Thyroid gland (tissue), 4 donors: ENCODE results near the gene KRTAP9-1.

Experiments used
- CTCF ChIP-seq, 6 experiments: fragments of 200-600 bp in 3 of 6; fragments of 450-650 bp in 3 of 6; sonication (generic) in 3 of 6; IDR thresholded peaks; one replicate each; pipeline ENCODE4 v1.5.1; 2016 to 2019; ENCODE audit warnings: antibody characterized with exemption in 6 of 6, mild to moderate bottlenecking in 2 of 6, inconsistent platforms in 1 of 6, moderate library complexity in 1 of 6
- POLR2A ChIP-seq, 2 donors: fragments of 450-650 bp; IDR thresholded peaks; one replicate each; pipeline ENCODE4 v1.6.1; 2017; ENCODE audit warnings: antibody characterized with exemption in 2 of 2, mild to moderate bottlenecking in 2 of 2, moderate library complexity in 1 of 2

- TF ChIP-seq POLR2A (IDR thresholded peaks at IDR 0.05) (no peak), CTCF (IDR thresholded peaks at IDR 0.05) (no peak)
Observed at GRCh38 chr17:41144846-41145245, 44.8 kb upstream of the KRTAP9-1 start.
